ENCODE data around the gene SLC18A3.

SLC18A3 gene

GRCh38 chr10:49596836-49597235 is 13.3 kb upstream of the SLC18A3 start:
- DNase-seq, result no peak

DNA sequence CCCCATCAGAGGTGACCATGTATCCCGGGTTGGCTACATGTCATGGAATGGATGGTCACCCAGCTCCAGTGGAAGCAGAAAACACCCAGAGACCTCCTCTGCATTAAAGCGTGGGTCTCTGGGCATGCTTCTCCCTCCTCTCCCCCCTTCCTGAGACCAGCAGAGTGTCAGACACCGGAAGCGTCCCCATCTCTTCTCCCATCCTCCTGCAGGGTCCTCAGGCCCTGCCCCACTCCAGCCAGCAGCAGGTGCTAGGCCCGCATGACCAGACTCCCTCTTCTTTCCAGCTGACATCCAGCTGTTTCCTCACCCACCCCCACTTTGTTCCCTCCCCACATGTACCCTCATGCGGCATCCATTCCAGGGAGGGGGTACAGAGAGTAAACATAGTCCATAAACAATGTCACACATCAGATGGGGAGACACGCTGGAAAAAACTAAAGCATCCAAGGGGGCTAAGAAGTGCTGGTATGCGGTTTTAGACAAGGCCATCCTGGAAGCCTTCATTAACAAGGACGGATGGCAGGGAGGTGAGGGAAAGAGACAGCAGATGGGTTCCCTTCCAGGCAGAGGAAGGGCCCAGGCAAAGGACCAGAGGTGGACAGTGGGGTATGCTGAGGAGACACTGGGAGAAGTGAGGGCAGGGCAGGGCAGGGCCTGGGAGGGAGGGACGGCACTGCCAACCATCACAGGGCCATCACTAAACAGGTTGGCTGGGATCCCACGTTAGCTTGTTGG is 12.5 kb upstream of the SLC18A3 start:
- no peak for DNase-seq

DNA sequence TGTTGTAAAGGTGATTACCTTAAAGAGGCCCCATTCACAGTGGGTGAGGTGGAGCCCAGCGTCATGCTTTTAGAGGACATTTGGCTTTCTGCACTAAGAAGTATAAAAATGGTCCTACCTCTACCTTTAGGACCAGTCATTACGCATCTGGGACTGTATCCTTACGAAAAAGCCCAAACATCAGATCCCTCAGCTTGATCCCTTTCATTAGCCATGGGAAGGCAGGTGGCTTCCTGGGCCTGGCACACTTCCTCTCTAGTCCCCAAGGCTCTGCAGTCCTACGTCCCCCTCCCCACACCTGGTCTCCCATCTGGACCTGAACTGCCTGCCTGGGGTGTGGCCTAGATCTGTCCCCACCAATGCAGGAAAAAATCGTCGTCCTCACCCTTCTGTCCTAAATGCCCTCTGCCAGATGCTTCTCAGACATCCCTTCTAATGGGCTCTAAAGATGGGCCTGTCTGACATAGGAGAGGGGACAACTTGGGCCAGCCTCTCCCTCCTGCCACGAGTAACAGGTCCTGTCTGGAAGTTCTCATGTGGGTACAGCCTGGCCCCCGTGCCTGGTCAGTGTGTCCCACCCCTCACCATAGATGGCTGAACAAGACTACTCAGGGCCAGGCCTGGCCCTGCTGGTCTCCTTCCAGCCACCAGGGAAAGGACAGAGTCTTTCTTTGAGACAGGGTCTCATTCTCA is 11.8 kb upstream of the SLC18A3 start:
- DNase-seq, result no peak

GRCh38 chr10:49598986-49599385 is 11.1 kb upstream of the SLC18A3 start:
- DNase-seq, result no peak

- DNase-seq, result no peak
These were observed 10.6 kb upstream of the SLC18A3 start for GRCh38 chr10:49599546-49599945.

- no peak for DNase-seq
These were observed 10.1 kb upstream of the SLC18A3 start for GRCh38 chr10:49600046-49600445.

DNA sequence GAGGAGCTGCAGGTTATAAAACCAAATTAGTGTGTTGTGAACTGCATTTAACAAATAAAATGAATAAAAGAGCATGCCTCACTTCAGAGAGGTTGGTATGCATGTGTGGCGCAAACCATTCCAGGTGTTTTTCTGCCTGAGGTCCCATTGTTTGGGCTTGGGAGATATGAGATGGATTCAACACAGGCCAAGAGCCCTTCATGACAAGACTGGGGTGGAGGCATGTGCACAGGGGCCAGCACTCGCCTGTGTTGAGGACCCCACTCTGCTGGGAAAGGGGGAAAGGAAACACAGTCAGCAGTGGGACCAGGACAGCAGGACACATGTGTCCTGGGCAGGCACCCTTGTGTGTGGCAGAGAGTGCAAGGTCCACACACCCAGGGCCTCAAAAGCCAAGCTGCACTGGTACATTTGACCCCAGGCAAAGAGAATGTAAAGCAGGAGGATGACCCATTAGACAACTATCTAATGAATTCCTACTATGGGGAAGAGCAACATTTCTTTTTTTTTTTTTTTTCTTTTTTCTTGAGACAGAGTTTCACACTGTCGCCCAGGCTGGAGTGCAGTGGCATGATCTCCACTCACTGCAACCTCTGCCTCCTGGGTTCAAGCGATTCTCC is 9.2 kb upstream of the SLC18A3 start:
- DNase-seq, result no peak

DNA sequence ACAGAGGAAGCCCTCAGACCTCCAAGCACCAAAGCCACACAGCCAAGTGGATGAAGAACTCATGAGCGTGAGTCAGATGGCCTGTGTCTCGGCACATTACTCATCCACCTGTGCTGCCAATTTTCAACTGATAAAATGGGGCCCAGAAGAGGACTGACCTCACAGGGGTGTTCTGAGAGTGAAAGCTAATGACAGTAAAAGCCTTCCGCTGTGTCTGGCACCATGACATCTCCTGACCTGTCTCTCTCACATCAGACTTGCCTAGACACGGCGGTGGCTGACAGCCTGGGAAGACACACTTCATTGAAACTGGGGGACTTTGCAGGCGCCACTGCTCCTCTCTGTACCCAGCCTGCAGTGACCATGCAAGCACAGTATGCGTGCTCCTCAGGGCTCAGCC is 8.3 kb upstream of the SLC18A3 start:
- no peak for DNase-seq

DNA sequence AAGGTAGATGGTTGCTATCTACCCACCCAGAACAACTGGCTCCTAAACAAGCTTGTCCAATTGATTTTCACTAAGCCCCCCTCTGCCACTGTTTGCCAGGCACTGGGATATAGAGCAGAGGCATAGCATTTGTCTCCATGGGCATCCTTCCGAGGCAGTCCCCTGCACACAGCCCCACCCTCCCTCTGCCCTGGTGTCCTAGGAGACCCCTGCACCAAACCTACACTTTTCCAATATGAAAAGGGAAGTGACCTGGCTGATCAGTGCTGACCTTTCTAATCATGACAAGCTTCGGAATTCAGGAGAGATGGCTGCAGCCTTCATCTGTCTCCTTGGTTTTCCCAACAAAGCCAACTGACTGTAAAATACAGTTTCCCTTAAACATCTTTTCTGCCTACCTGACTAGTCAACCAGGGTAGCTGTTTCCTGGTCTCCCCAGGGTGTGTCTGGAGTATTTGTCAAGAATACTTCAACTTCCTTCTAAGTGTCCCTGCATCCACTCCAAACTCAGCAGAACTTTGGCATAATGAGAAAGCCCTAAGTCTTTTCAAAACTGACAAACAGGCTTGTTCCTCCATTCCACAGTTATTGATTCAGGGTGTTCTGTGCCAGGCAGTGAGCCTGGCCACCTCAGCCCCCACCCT is 7.6 kb upstream of the SLC18A3 start:
- no peak for DNase-seq

GRCh38 chr10:49605216-49605938 is 4.7 kb upstream of the SLC18A3 start:
- no peak for DNase-seq

DNA sequence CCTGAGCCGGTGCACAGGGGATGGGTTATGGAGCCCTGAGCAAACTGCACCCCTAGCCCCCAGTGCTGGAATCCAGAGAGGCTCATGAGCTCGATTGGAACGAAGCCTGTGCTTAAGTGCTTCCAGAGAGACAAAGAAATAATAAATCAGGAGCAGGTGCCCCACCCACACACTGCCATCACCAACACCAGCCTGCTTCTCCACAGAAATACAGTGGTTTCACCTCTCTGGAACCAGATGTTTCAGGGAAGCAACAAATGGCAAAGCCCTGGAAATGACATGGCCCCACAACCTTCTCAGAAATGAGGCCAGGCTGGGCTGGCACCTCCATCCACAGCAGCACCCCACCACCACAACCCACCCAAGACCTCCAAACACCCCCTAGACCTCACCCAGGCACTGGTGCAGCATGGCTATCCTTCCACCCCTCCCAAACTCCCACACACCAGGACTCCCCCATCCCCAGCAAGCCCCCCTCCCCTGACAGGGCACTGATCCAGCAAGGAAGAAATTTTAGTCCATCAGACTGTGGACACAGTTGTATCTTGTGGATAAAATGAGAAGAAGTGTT is 4.1 kb upstream of the SLC18A3 start:
- DNase-seq, result no peak

- DNase-seq, result no peak
These were observed 3.1 kb upstream of the SLC18A3 start for GRCh38 chr10:49606981-49607535.

- no peak for DNase-seq
These were observed 1.7 kb upstream of the SLC18A3 start for GRCh38 chr10:49608166-49609005.

- no peak for DNase-seq
These were observed 1.2 kb upstream of the SLC18A3 start for GRCh38 chr10:49609006-49609282.

DNA sequence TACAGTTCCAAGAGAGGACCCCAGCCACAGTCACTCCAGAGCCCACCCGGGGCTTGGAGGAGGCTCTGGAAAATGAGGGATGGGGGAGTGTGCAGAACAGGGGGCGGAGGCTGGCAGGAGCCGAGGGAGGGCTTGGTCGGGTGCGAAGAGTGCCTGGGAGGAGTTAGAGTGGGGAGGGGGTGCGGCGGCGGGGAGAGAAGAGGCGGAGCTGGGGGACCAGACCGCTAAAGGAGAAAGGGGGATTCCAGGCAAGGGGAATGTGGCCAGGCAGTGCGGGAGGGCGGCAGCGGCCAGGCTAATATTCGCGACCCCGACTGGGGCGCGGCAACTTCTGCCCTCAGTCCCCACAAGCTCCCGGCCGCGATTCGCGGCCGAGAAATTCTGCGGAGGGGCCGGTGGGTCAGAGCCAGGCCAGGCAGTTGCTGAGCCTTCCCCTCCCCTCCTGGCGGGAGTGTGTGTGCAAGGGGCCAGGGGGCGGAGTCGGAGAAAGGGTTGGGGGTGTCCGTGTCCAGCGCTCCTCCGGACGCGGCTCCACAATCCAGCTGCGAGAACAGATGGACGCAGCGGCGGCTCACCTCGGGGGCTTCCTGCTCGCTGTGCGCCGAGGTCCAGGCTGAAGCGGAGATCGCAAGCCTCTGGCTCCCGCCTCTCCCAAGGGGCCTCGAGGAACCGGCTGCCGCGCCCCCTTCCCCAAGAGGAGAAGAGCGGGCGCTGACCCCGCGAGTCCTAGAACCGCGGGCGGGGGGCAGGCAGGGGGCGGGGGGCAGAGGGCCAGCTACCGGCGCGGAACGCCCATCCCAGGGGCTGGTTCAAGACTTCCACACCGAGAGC is 612 bp upstream of the SLC18A3 start:
- no peak for DNase-seq

DNA sequence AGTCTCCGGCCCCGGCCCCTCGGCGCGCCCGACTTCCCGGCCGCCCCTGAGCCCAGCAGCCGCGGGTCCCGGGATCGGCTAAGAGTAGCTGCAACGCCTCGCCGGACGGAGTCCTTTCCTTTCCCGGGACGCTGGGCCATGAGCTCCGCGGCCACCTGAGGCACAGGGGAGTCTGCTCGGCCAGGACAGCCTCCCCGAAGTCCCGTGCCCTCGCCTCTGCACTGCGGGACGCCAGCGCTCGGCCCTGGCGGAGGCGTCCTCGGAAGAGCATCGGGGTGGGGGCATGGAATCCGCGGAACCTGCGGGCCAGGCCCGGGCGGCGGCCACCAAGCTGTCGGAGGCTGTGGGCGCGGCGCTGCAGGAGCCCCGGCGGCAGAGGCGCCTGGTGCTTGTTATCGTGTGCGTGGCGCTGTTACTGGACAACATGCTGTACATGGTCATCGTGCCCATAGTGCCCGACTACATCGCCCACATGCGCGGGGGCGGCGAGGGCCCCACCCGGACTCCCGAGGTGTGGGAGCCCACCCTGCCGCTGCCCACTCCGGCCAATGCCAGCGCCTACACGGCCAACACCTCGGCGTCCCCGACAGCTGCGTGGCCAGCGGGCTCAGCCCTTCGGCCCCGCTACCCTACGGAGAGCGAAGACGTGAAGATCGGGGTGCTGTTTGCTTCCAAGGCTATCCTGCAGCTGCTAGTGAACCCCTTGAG is 502 bp downstream of the SLC18A3 start:
- DNase-seq, result no peak

DNA sequence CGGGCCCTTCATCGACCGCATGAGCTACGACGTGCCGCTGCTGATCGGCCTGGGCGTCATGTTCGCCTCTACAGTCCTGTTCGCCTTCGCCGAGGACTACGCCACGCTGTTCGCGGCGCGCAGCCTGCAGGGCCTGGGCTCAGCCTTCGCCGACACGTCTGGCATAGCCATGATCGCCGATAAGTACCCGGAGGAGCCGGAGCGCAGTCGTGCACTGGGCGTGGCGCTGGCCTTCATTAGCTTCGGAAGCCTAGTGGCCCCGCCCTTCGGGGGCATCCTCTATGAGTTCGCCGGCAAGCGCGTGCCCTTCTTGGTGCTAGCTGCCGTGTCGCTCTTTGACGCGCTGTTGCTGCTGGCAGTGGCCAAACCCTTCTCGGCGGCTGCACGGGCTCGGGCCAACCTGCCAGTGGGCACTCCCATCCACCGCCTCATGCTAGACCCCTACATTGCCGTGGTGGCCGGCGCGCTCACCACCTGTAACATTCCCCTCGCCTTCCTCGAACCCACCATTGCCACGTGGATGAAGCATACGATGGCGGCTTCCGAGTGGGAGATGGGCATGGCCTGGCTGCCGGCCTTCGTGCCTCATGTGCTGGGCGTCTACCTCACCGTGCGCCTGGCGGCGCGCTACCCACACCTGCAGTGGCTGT is 1.2 kb downstream of the SLC18A3 start:
- DNase-seq, result no peak

DNA sequence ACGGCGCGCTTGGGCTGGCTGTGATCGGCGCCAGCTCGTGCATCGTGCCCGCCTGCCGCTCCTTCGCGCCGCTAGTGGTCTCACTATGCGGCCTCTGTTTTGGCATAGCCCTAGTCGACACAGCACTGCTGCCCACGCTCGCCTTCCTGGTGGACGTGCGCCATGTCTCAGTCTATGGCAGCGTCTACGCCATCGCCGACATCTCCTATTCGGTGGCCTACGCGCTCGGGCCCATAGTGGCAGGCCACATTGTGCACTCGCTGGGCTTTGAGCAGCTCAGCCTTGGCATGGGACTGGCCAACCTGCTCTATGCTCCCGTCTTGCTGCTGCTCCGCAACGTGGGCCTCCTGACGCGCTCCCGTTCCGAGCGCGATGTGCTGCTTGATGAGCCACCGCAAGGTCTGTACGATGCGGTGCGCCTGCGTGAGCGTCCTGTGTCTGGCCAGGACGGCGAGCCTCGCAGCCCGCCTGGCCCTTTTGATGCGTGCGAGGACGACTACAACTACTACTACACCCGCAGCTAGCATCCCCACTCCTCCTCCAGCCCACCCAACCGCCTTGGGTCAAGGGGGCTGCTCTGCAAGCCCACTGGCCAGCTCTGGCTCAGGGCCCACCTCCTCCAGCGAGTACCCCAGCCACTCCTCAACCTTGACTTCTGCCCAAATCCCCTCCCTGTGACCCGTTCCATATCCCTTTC is 1.9 kb downstream of the SLC18A3 start:
- no peak for DNase-seq

Measured in NCI-H748 treated with DMSO at 0.1 percent for 48 hours (cell line).